ENCODE measurements around the gene SPARC.

Gene SPARC

GRCh38 chr5:151709109-151709735, 22.5 kb upstream of the SPARC start:
- no peak for ATAC-seq
- no peak for TF ChIP-seq GLIS3 (CRISPR knock-in tag; IDR thresholded peaks at IDR 0.05)
- no peak for TF ChIP-seq POU6F1 (CRISPR knock-in tag; IDR thresholded peaks at IDR 0.05; ENCODE audit: borderline replicate concordance, low read depth)
- no peak for TF ChIP-seq CSDC2 (CRISPR knock-in tag; IDR thresholded peaks at IDR 0.05)
- TF ChIP-seq ESRRG (CRISPR knock-in tag; IDR thresholded peaks at IDR 0.05): no peak
- no peak for TF ChIP-seq ARNTL (CRISPR knock-in tag; IDR thresholded peaks at IDR 0.05; ENCODE audit: borderline replicate concordance, low read depth)
- no peak for TF ChIP-seq ISL1 (CRISPR knock-in tag; IDR thresholded peaks at IDR 0.05)
- TF ChIP-seq BACH2 (CRISPR knock-in tag; IDR thresholded peaks at IDR 0.05; ENCODE audit: borderline replicate concordance): no peak
- no peak for TF ChIP-seq ZNF565 (CRISPR knock-in tag; conservative IDR thresholded peaks at IDR 0.05; ENCODE audit: low read depth)
- no peak for TF ChIP-seq ZFP30 (CRISPR knock-in tag; IDR thresholded peaks at IDR 0.05)
- no peak for TF ChIP-seq CREB5 (CRISPR knock-in tag; IDR thresholded peaks at IDR 0.05; ENCODE audit: low read depth)
- no peak for TF ChIP-seq PATZ1 (CRISPR knock-in tag; IDR thresholded peaks at IDR 0.05; ENCODE audit: borderline replicate concordance)
- TF ChIP-seq TCF4 (CRISPR knock-in tag; IDR thresholded peaks at IDR 0.05; ENCODE audit: borderline replicate concordance): no peak
- TF ChIP-seq OSR1 (CRISPR knock-in tag; IDR thresholded peaks at IDR 0.05): no peak
- no peak for TF ChIP-seq TOX (CRISPR knock-in tag; IDR thresholded peaks at IDR 0.05; ENCODE audit: borderline replicate concordance)
- TF ChIP-seq ZFP3 (CRISPR knock-in tag; IDR thresholded peaks at IDR 0.05): no peak
- TF ChIP-seq PPARA (CRISPR knock-in tag; IDR thresholded peaks at IDR 0.05; ENCODE audit: borderline replicate concordance): no peak
- TF ChIP-seq ZNF70 (CRISPR knock-in tag; IDR thresholded peaks at IDR 0.05): no peak
- no peak for TF ChIP-seq TSHZ2 (CRISPR knock-in tag; IDR thresholded peaks at IDR 0.05)
- TF ChIP-seq ZNF8 (CRISPR knock-in tag; IDR thresholded peaks at IDR 0.05): no peak

- no peak for TF ChIP-seq TSHZ2 (CRISPR knock-in tag; IDR thresholded peaks at IDR 0.05)
- no peak for TF ChIP-seq RARB (CRISPR knock-in tag; IDR thresholded peaks at IDR 0.05)
- no peak for TF ChIP-seq ZNF70 (CRISPR knock-in tag; IDR thresholded peaks at IDR 0.05)
- TF ChIP-seq ZNF8 (CRISPR knock-in tag; IDR thresholded peaks at IDR 0.05): no peak
- no peak for TF ChIP-seq CSRNP3 (CRISPR knock-in tag; IDR thresholded peaks at IDR 0.05)
- ATAC-seq: no peak
Observed at GRCh38 chr5:151708126-151708525, 21.4 kb upstream of the SPARC start.
